Sciatic nerve (tissue), 2 donors: ENCODE measurements around the gene ACAP3. TPM values are rescaled to one million over a fixed set of nuclear protein-coding genes. Genes with fewer than 3 reads are reported as not detected.

ENCODE experiments used
- ATAC-seq: fragments of 200-7000 bp; cut with Tn5 transposase; one replicate; pipeline ENCODE4 v1.9.1; 2020; ENCODE audit warnings: mild to moderate bottlenecking, moderate library complexity
- DNase-seq: peaks from one replicate; pipeline ENCODE4 v3.0.0-alpha.2; 2020; ENCODE audit warnings: low spot score
- intact Hi-C: fragments of 100-400 bp; cut with DNase I; formaldehyde crosslinking; loops from one replicate; pipeline ENCODE4 v1.14.2; 2022
- total RNA-seq: library from RNA; stranded (reverse); fragmentation: NEBNext Ultra II Directional; extraction: Animal tissue kit (Norgen Biotek cat#: 25700); gene quantifications from one replicate; pipeline ENCODE4 v1.2.1, GENCODE V29; 2021
- donor health status: DM: no; HTN: no; CAD: no.
- donor health status: DM: no; HTN: no; CAD: no.

ACAP3 gene
- total RNA-seq, 1 donor from 2014 or later, result 74.7 TPM

DNA sequence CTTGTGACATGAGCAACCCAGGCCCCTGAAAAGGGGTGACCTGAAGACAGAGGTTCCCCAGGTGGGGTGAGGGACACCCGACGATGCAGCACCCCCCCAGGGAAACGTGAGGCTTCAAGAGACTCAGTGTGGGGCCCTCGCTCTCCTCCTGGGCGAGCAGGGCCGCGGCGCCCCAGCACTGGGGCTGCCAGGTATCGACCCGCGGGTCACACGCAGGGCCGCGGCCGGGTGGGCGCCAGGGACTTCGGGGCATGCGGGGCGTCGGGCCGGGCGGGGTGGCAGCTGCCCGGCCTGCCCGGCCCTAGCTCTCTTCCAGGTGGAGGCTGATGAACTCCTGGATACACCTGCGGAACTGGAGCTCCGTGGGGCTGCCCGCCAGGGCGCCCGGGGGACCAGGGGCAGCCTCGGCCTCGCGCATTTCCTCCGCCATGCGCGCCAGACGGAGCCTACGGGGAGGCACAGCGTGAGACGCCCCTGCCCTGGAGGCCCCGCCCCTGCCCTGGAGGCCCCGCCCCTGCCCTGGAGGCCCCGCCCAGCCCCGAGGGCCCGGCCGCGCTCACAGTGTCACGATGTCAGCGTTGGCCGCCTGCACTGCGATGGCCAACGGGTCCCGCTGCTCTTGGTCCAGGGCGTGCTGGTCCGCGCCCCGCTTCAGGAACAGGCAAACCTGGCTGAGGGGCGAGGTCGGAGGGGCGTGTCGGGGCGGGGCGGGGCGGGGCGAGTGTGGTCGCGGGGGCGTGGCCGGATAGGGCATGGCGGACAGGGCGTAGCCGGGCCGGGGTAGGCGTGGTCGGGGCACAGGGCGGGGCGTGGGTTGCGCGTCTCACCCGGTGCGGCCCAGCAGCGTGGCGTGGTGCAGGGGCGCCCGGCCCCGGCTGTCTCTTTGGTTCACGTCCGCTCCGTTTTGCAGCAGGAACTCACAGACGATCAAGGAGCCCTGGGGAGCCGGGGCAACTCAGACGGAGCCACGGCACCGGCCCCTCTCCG lies 14.2 kb downstream of the ACAP3 start:
- ATAC-seq (no peak), DNase-seq (no peak)
- intact Hi-C loops, result loop anchor here (5.0 kb wide), 1 partner anchor 171 kb away; no protein-coding TSS in a partner anchor

GRCh38 chr1:1292851-1293250 lies 14.9 kb downstream of the ACAP3 start:
- intact Hi-C loops, result loop anchor here (5.0 kb wide), 1 partner anchor 171 kb away; no protein-coding TSS in a partner anchor
- ATAC-seq (no peak), DNase-seq (no peak)

- DNase-seq (no peak), ATAC-seq (peak; percentile 20)
- intact Hi-C loops, result loop anchor here (5.0 kb wide), 1 partner anchor 170 kb away; no protein-coding TSS in a partner anchor
Measured at GRCh38 chr1:1292442-1292779, 15.3 kb downstream of the ACAP3 start.

DNA sequence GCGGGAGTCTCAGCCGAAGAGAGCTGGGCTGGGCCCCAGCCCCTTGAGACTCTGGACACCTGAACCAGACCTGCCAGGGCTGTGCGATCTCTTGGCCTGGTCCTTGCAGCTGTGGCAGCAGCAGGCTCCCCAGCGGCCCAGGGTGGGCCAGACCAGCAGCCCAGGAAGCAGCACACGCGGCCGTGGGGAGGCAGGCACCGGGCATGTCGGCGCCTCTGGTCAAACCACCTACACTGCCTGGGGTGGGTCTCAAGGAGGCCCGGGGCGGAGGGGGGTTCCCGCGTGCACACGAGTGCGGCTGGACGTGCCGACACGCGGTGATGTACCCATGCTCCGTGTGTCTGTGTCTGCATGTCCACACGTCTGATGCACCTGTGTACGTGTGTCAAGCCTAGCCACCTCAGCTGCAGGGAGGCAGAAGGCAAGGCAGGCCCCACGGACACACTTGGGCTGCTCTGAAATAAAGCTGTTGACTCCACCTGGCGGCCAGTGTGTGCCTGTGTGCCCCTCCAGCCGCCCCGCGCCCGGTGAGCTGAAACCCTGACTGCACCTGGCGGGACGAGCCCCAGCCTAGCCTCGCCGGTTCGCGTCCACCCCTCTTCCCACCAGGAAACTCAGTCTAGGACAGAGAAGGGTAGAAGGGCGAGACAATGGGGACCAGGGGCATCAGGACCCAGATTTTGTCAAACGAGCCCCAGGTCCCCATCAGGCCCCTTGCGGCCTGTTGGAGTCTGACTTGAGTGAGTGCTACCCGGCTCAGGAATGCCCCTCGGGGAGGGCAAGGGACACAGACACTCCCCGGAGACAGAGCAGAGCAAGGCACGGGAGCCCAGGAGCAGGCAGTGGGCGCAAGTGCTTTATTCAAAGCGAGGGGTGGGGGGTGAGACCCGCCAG lies 15.9 kb downstream of the ACAP3 start:
- DNase-seq (peak; percentile 82), ATAC-seq (peak; percentile 72)
- intact Hi-C loops, result loop anchor here (5.0 kb wide), 1 partner anchor 169 kb away; no protein-coding TSS in a partner anchor

GRCh38 chr1:1291023-1291528 lies 16.7 kb downstream of the ACAP3 start:
- peak; percentile 12 for ATAC-seq
- intact Hi-C loops, result loop anchor here (5.0 kb wide), 1 partner anchor 169 kb away; no protein-coding TSS in a partner anchor
- DNase-seq, result no peak

- intact Hi-C loops, result loop anchor here (5.0 kb wide), 1 partner anchor 168 kb away; no protein-coding TSS in a partner anchor
- DNase-seq (no peak), ATAC-seq (no peak)
Measured at GRCh38 chr1:1290238-1290731, 17.4 kb downstream of the ACAP3 start.

- intact Hi-C loops, result no loop called here
- DNase-seq, result no peak
- ATAC-seq, result no peak
Measured at GRCh38 chr1:1287288-1288110, 20.2 kb downstream of the ACAP3 start.

- intact Hi-C loops, result no loop called here
Measured at GRCh38 chr1:1286313-1287261, 21.1 kb downstream of the ACAP3 start.

DNA sequence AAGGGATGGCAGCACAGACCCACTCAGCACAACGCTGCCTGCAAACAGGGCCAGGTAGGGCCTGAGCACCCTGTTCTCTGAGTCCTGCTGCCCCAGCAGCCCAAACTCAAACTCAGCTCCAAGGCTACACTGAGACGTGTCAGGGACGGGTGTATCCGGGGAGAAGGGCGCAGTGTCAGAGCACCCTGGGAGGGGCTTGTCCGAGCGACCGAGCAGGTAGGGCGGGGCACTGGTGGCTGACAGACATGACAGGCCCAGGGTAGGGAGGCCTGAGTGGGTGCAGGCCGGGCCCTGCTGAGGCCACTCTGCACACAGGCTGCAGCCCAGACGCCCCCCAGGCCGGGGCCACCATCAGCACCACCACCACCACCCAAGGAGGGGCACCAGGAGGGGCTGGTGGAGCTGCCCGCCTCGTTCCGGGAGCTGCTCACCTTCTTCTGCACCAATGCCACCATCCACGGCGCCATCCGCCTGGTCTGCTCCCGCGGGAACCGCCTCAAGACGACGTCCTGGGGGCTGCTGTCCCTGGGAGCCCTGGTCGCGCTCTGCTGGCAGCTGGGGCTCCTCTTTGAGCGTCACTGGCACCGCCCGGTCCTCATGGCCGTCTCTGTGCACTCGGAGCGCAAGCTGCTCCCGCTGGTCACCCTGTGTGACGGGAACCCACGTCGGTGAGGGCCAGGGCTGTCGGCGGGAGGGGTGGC lies 22.0 kb downstream of the ACAP3 start:
- DNase-seq (no peak), ATAC-seq (no peak)
- intact Hi-C loops, result no loop called here

More at GRCh38 chr1:1286313-1287261, 21.1 kb downstream of the ACAP3 start:
- ATAC-seq (no peak), DNase-seq (no peak)

- intact Hi-C loops, result no loop called here
- ATAC-seq, result peak; percentile 14
- no peak for DNase-seq
Measured at GRCh38 chr1:1285102-1285571, 22.6 kb downstream of the ACAP3 start.

GRCh38 chr1:1284221-1285101 lies 23.3 kb downstream of the ACAP3 start:
- DNase-seq, result no peak
- ATAC-seq, result no peak
- intact Hi-C loops, result no loop called here

DNA sequence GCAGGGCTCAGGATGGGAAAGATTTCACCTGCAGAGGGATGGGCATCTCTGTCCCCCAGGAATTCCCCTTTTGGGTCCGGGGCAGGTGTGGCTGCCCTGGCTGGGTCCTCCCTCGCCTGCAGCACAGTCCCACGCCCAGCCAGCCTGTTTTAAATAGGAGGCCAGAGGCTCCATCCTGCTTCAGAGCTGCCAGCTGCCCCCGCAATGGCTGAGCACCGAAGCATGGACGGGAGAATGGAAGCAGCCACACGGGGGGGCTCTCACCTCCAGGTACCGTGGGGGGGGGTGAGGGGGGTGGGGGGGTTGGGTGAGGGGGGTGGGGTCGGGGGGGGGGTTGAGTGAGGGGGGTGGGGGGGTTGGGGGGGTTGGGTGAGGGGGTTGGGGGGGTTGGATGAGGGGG lies 23.9 kb downstream of the ACAP3 start:
- intact Hi-C loops, result no loop called here
- ATAC-seq (no peak), DNase-seq (no peak)

GRCh38 chr1:1282998-1283397 lies 24.7 kb downstream of the ACAP3 start:
- no peak for ATAC-seq
- no peak for DNase-seq
- intact Hi-C loops, result no loop called here

- no peak for DNase-seq
- no peak for ATAC-seq
- intact Hi-C loops, result no loop called here
Measured at GRCh38 chr1:1281533-1282321, 26.0 kb downstream of the ACAP3 start.
